Muscle layer of duodenum (tissue), 2 donors: Measurements from ENCODE around the gene GLDC.
"Not testable (repeated sequence)": the region's sequence is repeated elsewhere in the genome, so short reads cannot be mapped to it uniquely, and the experiment has no call there.

Source experiments
- H3K27ac ChIP-seq: one replicate; pipeline ENCODE4 v1.7.0; 2013; ENCODE audit warnings: mild to moderate bottlenecking, low read length
- H3K27me3 ChIP-seq: one replicate; pipeline ENCODE4 v1.7.0; 2013; ENCODE audit warnings: low read depth, mild to moderate bottlenecking, control low read depth, low read length
- H3K36me3 ChIP-seq, 2 donors: one replicate each; pipeline ENCODE4 v1.7.0; 2013; ENCODE audit warnings: low read length in 2 of 2, control low read depth in 1 of 2, mild to moderate bottlenecking in 1 of 2; ENCODE audit not compliant: insufficient read depth in 2 of 2, control insufficient read depth in 1 of 2
- H3K4me1 ChIP-seq, 2 donors: one replicate each; pipeline ENCODE4 v1.7.0; 2013; ENCODE audit warnings: low read length in 2 of 2, mild to moderate bottlenecking in 2 of 2, control low read depth in 1 of 2, moderate library complexity in 1 of 2; ENCODE audit not compliant: insufficient read depth in 2 of 2, control insufficient read depth in 1 of 2
- H3K4me3 ChIP-seq, 2 donors: one replicate each; pipeline ENCODE4 v1.7.0; 2013; ENCODE audit warnings: low read length in 2 of 2, low read depth in 1 of 2, mild to moderate bottlenecking in 1 of 2
- H3K9me3 ChIP-seq, 2 donors: one replicate each; pipeline ENCODE4 v1.7.0; 2013; ENCODE audit warnings: low read length in 2 of 2, control low read depth in 1 of 2, mild to moderate bottlenecking in 1 of 2; ENCODE audit not compliant: control insufficient read depth in 1 of 2
- donor health status: healthy.

The GLDC gene

GRCh38 chr9:6639622-6640021 is 5.9 kb downstream of the GLDC start:
- Histone ChIP-seq H3K9me3 (no peaks in the 10 kb centered on the region), H3K27me3 (peaks cover 10% of the 10 kb centered on the region), H3K36me3 (no peaks in the 10 kb centered on the region), H3K4me1 (peaks cover 0 to 2% of the 10 kb centered on the region in 2 donors), H3K4me3 (no peak overlapping the region), H3K27ac (no peak overlapping the region)

GRCh38 chr9:6634444-6634843 is 11.1 kb downstream of the GLDC start:
- Histone ChIP-seq H3K27ac (no peak overlapping the region), H3K9me3 (no peaks in the 10 kb centered on the region)

GRCh38 chr9:6633378-6633777 is 12.2 kb downstream of the GLDC start:
- H3K4me1 ChIP-seq = no peaks in the 10 kb centered on the region
- H3K27ac ChIP-seq = no peak overlapping the region
- H3K4me3 ChIP-seq = no peak overlapping the region
- H3K9me3 ChIP-seq = no peaks in the 10 kb centered on the region
- H3K36me3 ChIP-seq = no peaks in the 10 kb centered on the region
- no peaks in the 10 kb centered on the region for H3K27me3 ChIP-seq

More at GRCh38 chr9:6634444-6634843, 11.1 kb downstream of the GLDC start:
- H3K4me3 ChIP-seq = no peak overlapping the region
- H3K36me3 ChIP-seq = no peaks in the 10 kb centered on the region
- no peaks in the 10 kb centered on the region for H3K4me1 ChIP-seq
- no peaks in the 10 kb centered on the region for H3K27me3 ChIP-seq

- no peak overlapping the region for H3K4me3 ChIP-seq
- no peaks in the 10 kb centered on the region for H3K36me3 ChIP-seq
- no peaks in the 10 kb centered on the region for H3K27me3 ChIP-seq
- no peak overlapping the region for H3K27ac ChIP-seq
- no peaks in the 10 kb centered on the region for H3K4me1 ChIP-seq
- no peaks in the 10 kb centered on the region for H3K9me3 ChIP-seq
These were observed 12.9 kb downstream of the GLDC start for GRCh38 chr9:6632516-6633183.

GRCh38 chr9:6631207-6631512 is 14.4 kb downstream of the GLDC start:
- Histone ChIP-seq H3K9me3 (no peaks in the 10 kb centered on the region), H3K4me3 (no peak overlapping the region), H3K27ac (no peak overlapping the region), H3K36me3 (no peaks in the 10 kb centered on the region), H3K27me3 (no peaks in the 10 kb centered on the region), H3K4me1 (no peaks in the 10 kb centered on the region)

- Histone ChIP-seq H3K4me3 (no peak overlapping the region), H3K27ac (no peak overlapping the region), H3K9me3 (no peaks in the 10 kb centered on the region), H3K36me3 (no peaks in the 10 kb centered on the region), H3K27me3 (no peaks in the 10 kb centered on the region), H3K4me1 (no peaks in the 10 kb centered on the region)
These were observed 14.9 kb downstream of the GLDC start for GRCh38 chr9:6630502-6631206.

- H3K36me3 ChIP-seq = no peaks in the 10 kb centered on the region
- H3K4me1 ChIP-seq = no peaks in the 10 kb centered on the region
- H3K4me3 ChIP-seq = no peak overlapping the region
- H3K9me3 ChIP-seq = no peaks in the 10 kb centered on the region
- H3K27me3 ChIP-seq = no peaks in the 10 kb centered on the region
- H3K27ac ChIP-seq = no peak overlapping the region
These were observed 16.8 kb downstream of the GLDC start for GRCh38 chr9:6628704-6629103.

- no peak overlapping the region for H3K27ac ChIP-seq
- no peaks in the 10 kb centered on the region for H3K36me3 ChIP-seq
- no peaks in the 10 kb centered on the region for H3K27me3 ChIP-seq
- H3K9me3 ChIP-seq = peaks cover 0 to 3% of the 10 kb centered on the region in 2 donors
- no peak overlapping the region for H3K4me3 ChIP-seq
- H3K4me1 ChIP-seq = no peaks in the 10 kb centered on the region
These were observed 20.2 kb downstream of the GLDC start for GRCh38 chr9:6625363-6625762.

- not testable (repeated sequence) for H3K27ac ChIP-seq, H3K4me1 ChIP-seq, H3K4me3 ChIP-seq, H3K9me3 ChIP-seq, H3K27me3 ChIP-seq, H3K36me3 ChIP-seq
These were observed 22.7 kb downstream of the GLDC start for GRCh38 chr9:6622784-6623183.

- peaks cover 0 to 3% of the 10 kb centered on the region in 2 donors for H3K9me3 ChIP-seq
- H3K27ac ChIP-seq = no peak overlapping the region
- H3K36me3 ChIP-seq = no peaks in the 10 kb centered on the region
- H3K4me3 ChIP-seq = no peak overlapping the region
- H3K4me1 ChIP-seq = no peaks in the 10 kb centered on the region
- H3K27me3 ChIP-seq = no peaks in the 10 kb centered on the region
These were observed 24.7 kb downstream of the GLDC start for GRCh38 chr9:6620796-6621195.

GRCh38 chr9:6620353-6620752 is 25.2 kb downstream of the GLDC start:
- H3K4me3 ChIP-seq = no peak overlapping the region
- H3K27me3 ChIP-seq = no peaks in the 10 kb centered on the region
- no peaks in the 10 kb centered on the region for H3K4me1 ChIP-seq
- no peak overlapping the region for H3K27ac ChIP-seq
- no peaks in the 10 kb centered on the region for H3K36me3 ChIP-seq
- peaks cover 0 to 3% of the 10 kb centered on the region in 2 donors for H3K9me3 ChIP-seq

- Histone ChIP-seq H3K4me1 (no peaks in the 10 kb centered on the region), H3K36me3 (no peaks in the 10 kb centered on the region), H3K9me3 (peaks cover 0 to 3% of the 10 kb centered on the region in 2 donors), H3K4me3 (no peak overlapping the region), H3K27ac (no peak overlapping the region), H3K27me3 (no peaks in the 10 kb centered on the region)
These were observed 25.6 kb downstream of the GLDC start for GRCh38 chr9:6619909-6620308.
